ENCODE results near the gene SMAGP.
A peak's percentile ranks its signal among the peaks of the same experiment; 100 is the strongest.
"Not testable (repeated sequence)": the region's sequence is repeated elsewhere in the genome, so short reads cannot be mapped to it uniquely, and the experiment has no call there.

The SMAGP gene

DNA sequence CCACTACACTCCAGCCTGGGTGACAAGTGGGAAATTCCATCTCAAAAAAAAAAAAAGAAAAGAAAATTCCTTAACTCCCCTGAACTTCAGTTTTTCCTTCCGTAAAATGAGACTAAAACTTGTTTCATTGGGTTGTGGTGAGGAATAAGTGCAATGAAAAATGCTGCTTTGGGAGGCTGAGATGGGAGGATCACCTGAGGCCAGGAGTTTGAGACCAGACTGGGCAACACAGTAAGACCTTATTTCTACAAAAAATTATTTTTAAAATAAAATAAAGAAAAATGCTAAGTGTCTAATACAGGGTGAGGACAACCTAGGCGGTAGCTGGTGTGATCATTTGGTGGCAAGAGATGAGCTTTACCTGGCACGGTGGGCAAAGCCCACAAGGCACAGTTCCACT is 6.9 kb downstream of the SMAGP start:
- DNase-seq, result no peak

DNA sequence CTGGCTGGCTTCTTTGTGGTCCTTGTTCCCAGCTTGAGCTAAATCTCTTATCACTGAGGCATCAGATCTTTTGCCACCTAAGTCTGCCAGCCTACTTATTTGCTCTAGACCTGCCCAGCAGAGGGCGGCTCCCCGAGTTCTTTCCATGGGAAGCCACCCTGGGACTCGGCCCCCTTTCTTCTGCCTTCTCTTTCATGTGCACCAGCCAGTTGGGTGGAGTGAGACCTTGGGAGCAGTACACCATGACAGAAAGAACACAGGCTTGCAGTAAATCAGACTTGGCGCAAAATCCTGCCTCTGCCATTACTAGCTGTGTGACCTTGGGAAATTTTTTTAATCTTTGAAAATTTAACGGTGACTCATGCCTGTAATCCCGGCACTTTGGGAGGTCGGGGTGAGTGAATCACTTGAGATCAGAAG is 7.4 kb downstream of the SMAGP start:
- no peak for DNase-seq

GRCh38 chr12:51259600-51259999 is 10.6 kb downstream of the SMAGP start:
- DNase-seq, result not testable (repeated sequence)

- no peak for DNase-seq
Measured at GRCh38 chr12:51254536-51254935, 15.7 kb downstream of the SMAGP start.

- no peak for DNase-seq
Measured at GRCh38 chr12:51253276-51253675, 16.9 kb downstream of the SMAGP start.

- DNase-seq, result no peak
Measured at GRCh38 chr12:51247523-51248206, 22.6 kb downstream of the SMAGP start.

GRCh38 chr12:51246254-51246853 is 23.9 kb downstream of the SMAGP start:
- DNase-seq, result no peak

DNA sequence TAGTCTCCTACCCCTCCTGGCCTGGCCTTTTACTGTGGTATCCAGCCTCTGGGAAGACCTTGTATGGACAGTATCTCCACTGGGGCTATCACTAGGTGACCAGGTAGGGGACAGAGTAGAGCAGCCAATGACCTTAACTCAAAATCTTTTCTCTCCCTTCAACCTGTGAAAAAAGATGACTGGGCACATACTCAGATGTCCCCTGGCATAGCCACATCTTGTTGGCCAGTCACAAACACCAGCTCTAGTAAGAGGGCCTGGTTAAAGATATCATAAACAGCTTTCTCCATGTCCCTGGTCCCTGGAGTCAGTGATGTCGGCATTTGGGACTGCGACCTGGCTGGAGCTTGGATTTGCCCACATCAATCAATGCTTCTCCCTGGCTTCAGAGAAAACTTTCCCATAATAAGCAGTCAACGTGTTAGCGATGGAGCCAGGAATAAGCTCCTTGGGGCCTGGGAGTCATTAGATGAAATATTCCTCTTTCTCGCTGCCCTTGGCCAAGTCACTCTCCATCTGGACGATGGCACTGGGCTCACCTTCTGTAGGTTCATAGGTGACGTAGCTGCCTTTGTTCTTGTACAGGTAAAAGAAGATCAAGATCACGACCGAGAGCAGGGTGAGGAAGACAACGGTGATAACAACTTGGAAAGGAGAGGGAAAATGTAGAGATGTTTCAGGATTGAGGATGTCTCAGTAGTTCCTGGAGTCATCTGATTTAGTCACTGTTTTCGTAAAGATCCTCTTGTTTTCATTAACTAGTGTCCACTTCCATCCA is 24.6 kb downstream of the SMAGP start:
- DNase-seq, result no peak

- no peak for DNase-seq
Measured at GRCh38 chr12:51244269-51244668, 25.9 kb downstream of the SMAGP start.

DNA sequence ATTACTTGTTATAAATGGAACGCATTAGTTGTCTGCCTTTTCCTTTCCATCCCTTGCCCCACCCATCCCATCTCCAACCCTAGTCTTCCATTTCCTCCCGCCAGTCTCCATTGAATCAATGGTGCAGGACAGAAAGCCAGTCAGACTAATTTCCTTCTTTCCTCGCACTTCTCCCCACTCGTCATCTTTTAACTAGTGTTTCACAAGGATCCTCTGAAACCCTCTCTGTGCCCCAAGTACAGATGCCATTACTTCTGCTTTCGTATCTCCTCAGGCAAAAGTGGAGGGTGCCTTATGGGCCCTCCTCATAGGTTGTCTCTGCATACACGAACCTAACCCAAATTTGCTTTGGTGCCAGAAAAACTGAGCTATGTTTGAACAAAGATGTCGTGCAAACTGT is 27.3 kb downstream of the SMAGP start:
- DNase-seq, result no peak

GRCh38 chr12:51242120-51242519 is 28.1 kb downstream of the SMAGP start:
- DNase-seq, result no peak

DNA sequence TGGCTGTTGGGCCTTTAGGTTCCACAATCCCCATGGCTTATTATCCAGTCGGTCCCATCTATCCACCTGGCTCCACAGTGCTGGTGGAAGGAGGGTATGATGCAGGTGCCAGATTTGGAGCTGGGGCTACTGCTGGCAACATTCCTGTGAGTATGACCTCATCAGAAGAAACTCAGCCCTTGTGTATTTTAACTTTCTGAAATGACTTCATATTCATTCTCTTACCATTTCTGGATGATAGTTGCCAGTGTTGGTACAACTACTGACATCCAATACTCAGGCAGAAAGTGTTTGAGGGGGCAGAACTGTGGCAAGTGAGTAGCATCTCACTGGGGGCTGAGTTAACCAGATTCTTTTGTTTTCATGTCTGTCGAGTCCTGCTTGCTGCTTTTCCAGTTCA is 29.2 kb downstream of the SMAGP start:
- DNase-seq, result no peak

DNA sequence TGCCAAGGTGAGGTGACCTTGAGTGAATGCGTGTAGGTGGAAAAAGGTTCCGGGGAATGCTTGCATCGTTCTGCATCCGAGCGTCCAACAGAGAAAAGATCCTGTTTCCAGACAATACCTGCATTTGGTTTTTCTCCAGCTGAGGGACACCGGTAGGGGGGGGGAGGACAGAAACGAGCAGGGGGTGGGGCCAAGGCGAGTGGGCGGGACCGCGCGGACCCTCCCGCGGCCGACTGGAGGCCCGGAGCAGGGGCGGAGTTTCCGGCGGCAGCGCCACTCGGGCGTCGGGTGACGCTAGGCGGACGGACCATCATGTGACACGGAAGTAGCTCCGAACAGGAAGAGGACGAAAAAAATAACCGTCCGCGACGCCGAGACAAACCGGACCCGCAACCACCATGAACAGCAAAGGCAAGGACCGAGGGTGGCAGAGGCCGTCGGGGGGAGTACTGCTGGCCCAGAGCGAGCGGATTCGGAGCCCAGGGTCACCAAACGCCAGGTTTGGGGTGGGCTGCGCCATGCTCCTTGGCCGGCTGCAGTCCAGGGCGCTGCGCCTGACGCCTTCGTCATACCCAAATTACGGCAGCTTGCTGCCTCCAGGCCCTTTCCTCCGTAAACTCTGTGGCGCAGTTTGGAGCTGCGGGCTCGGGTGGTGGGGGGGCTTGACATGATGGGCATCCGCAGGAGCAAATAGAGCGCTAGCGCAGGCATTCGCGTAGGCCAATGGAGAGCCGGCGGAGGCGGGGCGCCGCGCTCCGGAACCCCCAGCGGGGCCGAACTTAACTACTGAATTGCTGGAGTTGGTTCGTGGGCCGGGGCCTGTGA is 31.5 kb downstream of the SMAGP start, which contains the start of gene DAZAP2:
TSS of gene DAZAP2 (plus strand) at position 317 of the 825 bp plus-strand sequence. CDS start at position 399, 82 bp downstream.
- peak; percentile 83 for DNase-seq

DNA sequence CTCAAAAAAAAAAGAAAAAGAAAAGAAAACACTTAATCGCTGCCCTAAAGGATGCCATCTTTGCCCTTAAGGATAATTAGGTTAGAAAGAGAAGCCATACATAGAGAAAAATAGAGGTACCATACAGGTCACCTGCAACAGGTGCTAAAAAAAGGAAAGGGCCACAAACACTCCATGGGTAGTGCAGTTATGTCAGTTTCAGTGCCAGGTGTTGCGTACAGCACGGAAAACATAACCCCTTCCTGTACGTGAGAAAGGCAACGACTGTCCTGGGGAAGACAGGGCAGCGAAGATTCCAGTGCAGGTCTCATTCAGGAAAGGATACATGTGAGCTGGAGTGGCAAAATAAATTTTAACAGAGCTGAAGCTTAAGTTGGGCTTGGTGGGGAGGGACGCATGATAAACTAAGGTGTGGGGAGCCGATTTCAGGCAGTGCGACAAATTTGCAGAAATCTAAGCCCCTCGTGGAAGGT is 32.1 kb downstream of the SMAGP start:
- DNase-seq, result no peak

DNA sequence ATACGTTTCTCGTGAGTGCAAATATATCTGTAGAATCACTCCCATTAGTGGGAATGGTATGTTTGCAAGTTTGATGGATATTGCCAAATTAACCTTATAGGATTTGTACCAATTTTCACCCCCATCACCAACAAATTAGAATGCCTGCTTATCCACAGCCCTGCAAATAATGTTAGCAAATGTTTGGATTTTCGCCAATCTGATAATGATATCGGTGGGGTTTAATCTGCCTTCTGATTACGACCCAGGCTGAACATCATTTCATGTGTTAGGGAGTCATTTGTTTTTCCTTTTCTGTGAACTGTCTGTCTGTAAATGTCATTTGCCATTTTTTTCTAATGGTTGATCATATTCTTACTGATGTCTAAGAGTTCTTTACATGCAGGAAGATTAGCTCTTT is 35.7 kb downstream of the SMAGP start:
- no peak for DNase-seq

DNA sequence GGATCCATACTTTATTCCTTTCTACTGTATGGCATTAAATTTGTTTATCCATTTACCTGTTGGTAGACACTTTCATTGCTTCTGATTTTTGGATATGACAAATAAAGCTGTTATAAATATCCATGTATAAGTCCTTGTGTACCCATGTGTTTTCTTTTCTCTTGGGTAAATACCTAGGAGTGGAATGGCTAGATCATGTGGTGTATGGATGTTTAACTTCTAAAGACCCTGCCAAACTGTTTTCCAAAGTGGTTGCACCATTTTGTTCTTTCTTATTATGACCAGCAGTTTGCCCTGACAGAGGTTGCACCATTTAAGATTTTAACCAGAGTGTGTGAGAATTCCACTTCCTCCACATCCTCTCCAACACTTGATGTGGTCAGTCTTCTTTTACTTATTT is 37.6 kb downstream of the SMAGP start:
- no peak for DNase-seq

GRCh38 chr12:51229116-51229809 is 41.0 kb downstream of the SMAGP start:
- no peak for DNase-seq

GRCh38 chr12:51227962-51228361 is 42.3 kb downstream of the SMAGP start:
- no peak for DNase-seq

DNA sequence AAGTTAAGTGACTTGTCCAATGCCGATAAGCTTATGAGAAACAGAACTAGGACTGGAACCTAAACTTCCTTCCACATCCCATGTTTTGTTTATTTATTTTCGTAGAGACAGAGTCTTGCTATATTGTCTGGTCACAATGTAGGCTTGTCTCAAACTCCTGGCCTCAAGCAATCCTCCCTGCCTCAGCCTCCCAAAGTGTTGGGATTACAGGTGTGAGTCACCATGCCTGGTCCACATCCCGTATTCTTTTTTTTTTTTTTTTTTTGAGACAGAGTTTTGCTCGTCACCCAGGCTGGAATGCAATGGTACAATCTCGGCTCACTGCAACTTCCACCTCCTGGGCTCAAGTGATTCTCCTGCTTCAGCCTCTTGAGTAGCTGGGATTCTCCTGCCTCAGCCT is 43.1 kb downstream of the SMAGP start:
- not testable (repeated sequence) for DNase-seq

DNA sequence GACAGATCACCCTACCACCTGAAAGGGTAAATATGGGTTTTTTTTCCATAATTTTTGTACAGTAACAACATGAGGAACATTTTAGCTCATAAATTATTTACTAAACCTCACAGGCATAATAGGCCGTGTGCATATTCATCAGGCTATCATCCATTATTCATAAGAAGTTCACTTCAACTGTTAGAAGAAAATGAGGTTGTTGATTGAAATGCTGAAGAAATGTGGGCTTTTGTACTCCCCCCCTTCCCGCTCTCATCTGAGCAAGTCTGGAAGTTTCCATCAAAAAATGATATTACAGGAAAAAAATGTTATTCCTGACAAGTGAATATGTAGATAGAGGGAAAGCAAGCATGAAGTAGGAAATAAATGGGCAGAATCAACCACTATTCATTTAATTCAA is 44.4 kb downstream of the SMAGP start:
- no peak for DNase-seq

DNA sequence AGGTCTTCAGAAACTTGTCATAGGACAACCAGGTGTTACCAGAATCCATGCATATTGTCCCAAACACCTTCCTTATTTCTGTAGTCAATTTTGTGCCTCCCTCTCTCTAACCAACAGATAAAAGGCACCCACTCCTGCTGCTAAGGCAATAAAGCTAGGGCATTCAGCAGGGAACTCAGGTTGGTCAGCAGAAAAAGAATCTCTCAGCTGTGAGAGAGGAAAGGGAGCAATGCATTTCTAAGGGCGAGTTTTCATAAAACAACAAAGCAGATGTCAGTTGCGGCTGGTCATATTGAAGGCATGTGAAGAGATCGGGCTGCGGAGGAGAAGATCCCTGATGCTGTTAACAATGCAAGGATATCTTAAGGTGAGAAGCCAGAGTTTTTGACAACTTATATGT is 45.0 kb downstream of the SMAGP start:
- DNase-seq, result no peak

GRCh38 chr12:51224625-51225024 is 45.6 kb downstream of the SMAGP start:
- DNase-seq, result no peak
